ENCODE data around the gene COPS2. TPM values are rescaled to one million over a fixed set of nuclear protein-coding genes. Genes with fewer than 3 reads are reported as not detected.
A peak's percentile ranks its signal among the peaks of the same experiment; 100 is the strongest.
"Not testable (repeated sequence)": the region's sequence is repeated elsewhere in the genome, so short reads cannot be mapped to it uniquely, and the experiment has no call there.

Gene COPS2
- total RNA-seq: 88.5 TPM

GRCh38 chr15:49155110-49155833 is at the start of gene COPS2:
Gene COPS2 (minus strand): TSS chr15:49155599. CDS start chr15:49155578, 21 bp downstream.
- ATAC-seq: peak; percentile 99
- intact Hi-C loops (cut with DNase I): loop anchor here (10.0 kb wide), 1 partner anchor 290 kb away; no protein-coding TSS in a partner anchor
- peak; percentile 94 for DNase-seq (ENCODE audit: low spot score)

GRCh38 chr15:49200347-49200746 is 44.9 kb upstream of the COPS2 start:
- intact Hi-C loops (cut with DNase I): no loop called here
- DNase-seq (ENCODE audit: low spot score) (no peak), ATAC-seq (no peak)

- DNase-seq (ENCODE audit: low spot score) (no peak), ATAC-seq (no peak)
- intact Hi-C loops (cut with DNase I): no loop called here
Measured at GRCh38 chr15:49199666-49200065, 44.3 kb upstream of the COPS2 start.

GRCh38 chr15:49196856-49197255 is 41.5 kb upstream of the COPS2 start:
- DNase-seq (ENCODE audit: low spot score) (no peak), ATAC-seq (no peak)
- intact Hi-C loops (cut with DNase I): no loop called here

- DNase-seq (ENCODE audit: low spot score): no peak
- intact Hi-C loops (cut with DNase I): no loop called here
Measured at GRCh38 chr15:49191892-49192291, 36.5 kb upstream of the COPS2 start.

GRCh38 chr15:49190586-49190985 is 35.2 kb upstream of the COPS2 start:
- intact Hi-C loops (cut with DNase I): no loop called here
- DNase-seq (ENCODE audit: low spot score) (no peak), ATAC-seq (no peak)

More at GRCh38 chr15:49191892-49192291, 36.5 kb upstream of the COPS2 start:
- no peak for ATAC-seq

- intact Hi-C loops (cut with DNase I): no loop called here
- DNase-seq (ENCODE audit: low spot score) (no peak), ATAC-seq (no peak)
Measured at GRCh38 chr15:49189631-49190030, 34.2 kb upstream of the COPS2 start.

- no peak for ATAC-seq
- intact Hi-C loops (cut with DNase I): no loop called here
- no peak for DNase-seq (ENCODE audit: low spot score)
Measured at GRCh38 chr15:49188933-49189332, 33.5 kb upstream of the COPS2 start.

- DNase-seq (ENCODE audit: low spot score): no peak
- ATAC-seq: no peak
- intact Hi-C loops (cut with DNase I): no loop called here
Measured at GRCh38 chr15:49187549-49188245, 32.3 kb upstream of the COPS2 start.

- no peak for DNase-seq (ENCODE audit: low spot score)
- intact Hi-C loops (cut with DNase I): no loop called here
- ATAC-seq: no peak
Measured at GRCh38 chr15:49185473-49185872, 30.1 kb upstream of the COPS2 start.

GRCh38 chr15:49183741-49184140 is 28.3 kb upstream of the COPS2 start:
- DNase-seq (ENCODE audit: low spot score); ATAC-seq; intact Hi-C loops (cut with DNase I): not testable (repeated sequence)

- intact Hi-C loops (cut with DNase I): no loop called here
- ATAC-seq: no peak
- DNase-seq (ENCODE audit: low spot score): no peak
Measured at GRCh38 chr15:49182128-49182527, 26.7 kb upstream of the COPS2 start.

GRCh38 chr15:49179433-49180190 is 24.2 kb upstream of the COPS2 start:
- ATAC-seq (peak; percentile 52), DNase-seq (ENCODE audit: low spot score) (no peak)
- intact Hi-C loops (cut with DNase I): no loop called here

- no peak for DNase-seq (ENCODE audit: low spot score)
- intact Hi-C loops (cut with DNase I): no loop called here
- ATAC-seq: no peak
Measured at GRCh38 chr15:49178497-49178896, 23.1 kb upstream of the COPS2 start.

- ATAC-seq; intact Hi-C loops (cut with DNase I); DNase-seq (ENCODE audit: low spot score): not testable (repeated sequence)
Measured at GRCh38 chr15:49175582-49176397, 20.4 kb upstream of the COPS2 start.

- intact Hi-C loops (cut with DNase I): no loop called here
- ATAC-seq (no peak), DNase-seq (ENCODE audit: low spot score) (no peak)
Measured at GRCh38 chr15:49174902-49175301, 19.5 kb upstream of the COPS2 start.

- DNase-seq (ENCODE audit: low spot score) (no peak), ATAC-seq (no peak)
- intact Hi-C loops (cut with DNase I): no loop called here
Measured at GRCh38 chr15:49171790-49172189, 16.4 kb upstream of the COPS2 start.

GRCh38 chr15:49169880-49170597 is 14.6 kb upstream of the COPS2 start, which contains the start of gene GALK2:
Gene GALK2 (plus strand): TSS chr15:49170247. CDS start chr15:49170323, 76 bp downstream.
- peak; percentile 98 for ATAC-seq
- DNase-seq (ENCODE audit: low spot score): peak; percentile 87
- intact Hi-C loops (cut with DNase I): no loop called here

All from sciatic nerve (tissue), 2 donors.